ENCODE results near the gene PADI3.

PADI3 gene

GRCh38 chr1:17248781-17249180 lies at the start of gene PADI3:
Gene PADI3 (plus strand): TSS chr1:17249098. CDS start chr1:17249138, 40 bp downstream.
- no peak for DNase-seq (ENCODE audit: extremely low spot score)
- CTCF ChIA-PET: interaction anchor here (0.5 kb wide), 1 partner anchor 127 kb away, joined by 3 read pairs; no protein-coding TSS in a partner anchor
- TF ChIP-seq ELF4 (IDR thresholded peaks at IDR 0.05) (no peak), FOXA1 (IDR thresholded peaks at IDR 0.05) (no peak), SP1 (IDR thresholded peaks at IDR 0.05) (no peak), TARDBP (IDR thresholded peaks at IDR 0.05) (no peak), CTBP1 (IDR thresholded peaks at IDR 0.05; ENCODE audit: borderline replicate concordance) (no peak), ZNF384 (IDR thresholded peaks at IDR 0.05) (no peak)
- POLR2A ChIA-PET: interaction anchor here (0.6 kb wide), 1 partner anchor 9 kb away, joined by 3 read pairs; no protein-coding TSS in a partner anchor

- ChIA-PET POLR2A (no interaction called here), CTCF (no interaction called here)
- DNase-seq (ENCODE audit: extremely low spot score): no peak
- TF ChIP-seq SUZ12 (IDR thresholded peaks at IDR 0.05) (no peak), ELF4 (IDR thresholded peaks at IDR 0.05) (no peak), ZNF384 (IDR thresholded peaks at IDR 0.05) (no peak), FOXK2 (IDR thresholded peaks at IDR 0.05) (no peak), FOXM1 (IDR thresholded peaks at IDR 0.05; ENCODE audit: borderline replicate concordance) (no peak), PKNOX1 (IDR thresholded peaks at IDR 0.05) (no peak), CTBP1 (IDR thresholded peaks at IDR 0.05; ENCODE audit: borderline replicate concordance) (no peak), BHLHE40 (IDR thresholded peaks at IDR 0.05; ENCODE audit: borderline replicate concordance) (no peak), HDGF (IDR thresholded peaks at IDR 0.05; ENCODE audit: borderline replicate concordance) (no peak), L3MBTL2 (conservative IDR thresholded peaks at IDR 0.05) (no peak), ARNT (IDR thresholded peaks at IDR 0.05) (no peak), SP1 (IDR thresholded peaks at IDR 0.05) (no peak), TARDBP (IDR thresholded peaks at IDR 0.05) (no peak)
Measured at GRCh38 chr1:17199267-17200044, 49.4 kb upstream of the PADI3 start.

GRCh38 chr1:17200246-17200645 lies 48.7 kb upstream of the PADI3 start:
- TF ChIP-seq FOXA1 (IDR thresholded peaks at IDR 0.05) (no peak), LEF1 (IDR thresholded peaks at IDR 0.05; ENCODE audit: borderline replicate concordance) (no peak), CTBP1 (IDR thresholded peaks at IDR 0.05; ENCODE audit: borderline replicate concordance) (no peak), FOXM1 (IDR thresholded peaks at IDR 0.05; ENCODE audit: borderline replicate concordance) (no peak), PKNOX1 (IDR thresholded peaks at IDR 0.05) (no peak), HDGF (IDR thresholded peaks at IDR 0.05; ENCODE audit: borderline replicate concordance) (no peak), FOXK2 (IDR thresholded peaks at IDR 0.05) (no peak), SUZ12 (IDR thresholded peaks at IDR 0.05) (no peak), ARNT (IDR thresholded peaks at IDR 0.05) (no peak), ELF4 (IDR thresholded peaks at IDR 0.05) (no peak), NFRKB (IDR thresholded peaks at IDR 0.05) (no peak), SP1 (IDR thresholded peaks at IDR 0.05) (no peak), TARDBP (IDR thresholded peaks at IDR 0.05) (no peak)
- POLR2A ChIA-PET: no interaction called here
- DNase-seq (ENCODE audit: extremely low spot score): no peak
- CTCF ChIA-PET: no interaction called here

- TF ChIP-seq ARNT (IDR thresholded peaks at IDR 0.05) (no peak), FOXK2 (IDR thresholded peaks at IDR 0.05) (no peak), FOXA1 (IDR thresholded peaks at IDR 0.05) (no peak), ELF4 (IDR thresholded peaks at IDR 0.05) (no peak), BHLHE40 (IDR thresholded peaks at IDR 0.05; ENCODE audit: borderline replicate concordance) (no peak), ZNF384 (IDR thresholded peaks at IDR 0.05) (no peak), SUZ12 (IDR thresholded peaks at IDR 0.05) (no peak), CTBP1 (IDR thresholded peaks at IDR 0.05; ENCODE audit: borderline replicate concordance) (no peak), SP1 (IDR thresholded peaks at IDR 0.05) (no peak), HDGF (IDR thresholded peaks at IDR 0.05; ENCODE audit: borderline replicate concordance) (no peak), LEF1 (IDR thresholded peaks at IDR 0.05; ENCODE audit: borderline replicate concordance) (no peak), TARDBP (IDR thresholded peaks at IDR 0.05) (no peak), NFRKB (IDR thresholded peaks at IDR 0.05) (no peak), L3MBTL2 (conservative IDR thresholded peaks at IDR 0.05) (no peak), PKNOX1 (IDR thresholded peaks at IDR 0.05) (no peak), FOXM1 (IDR thresholded peaks at IDR 0.05; ENCODE audit: borderline replicate concordance) (no peak)
- no peak for DNase-seq (ENCODE audit: extremely low spot score)
- ChIA-PET POLR2A (no interaction called here), CTCF (no interaction called here)
Measured at GRCh38 chr1:17200756-17201155, 48.1 kb upstream of the PADI3 start.

GRCh38 chr1:17201201-17202021 lies 47.5 kb upstream of the PADI3 start:
- POLR2A ChIA-PET: no interaction called here
- no peak for DNase-seq (ENCODE audit: extremely low spot score)
- CTCF ChIA-PET: no interaction called here
- TF ChIP-seq HDGF (IDR thresholded peaks at IDR 0.05; ENCODE audit: borderline replicate concordance): no peak
- TF ChIP-seq ELF4 (IDR thresholded peaks at IDR 0.05): no peak
- TF ChIP-seq FOXK2 (IDR thresholded peaks at IDR 0.05): no peak
- TF ChIP-seq FOXM1 (IDR thresholded peaks at IDR 0.05; ENCODE audit: borderline replicate concordance): no peak
- no peak for TF ChIP-seq PKNOX1 (IDR thresholded peaks at IDR 0.05)
- TF ChIP-seq CTBP1 (IDR thresholded peaks at IDR 0.05; ENCODE audit: borderline replicate concordance): no peak
- TF ChIP-seq ZNF384 (IDR thresholded peaks at IDR 0.05): no peak

Data from HEK293T (cell line).